Measurements from ENCODE around the gene CNOT4.

The CNOT4 gene

GRCh38 chr7:135414850-135415439, 95.0 kb downstream of the CNOT4 start:
- peak; percentile 62 for TF ChIP-seq CTCF (IDR thresholded peaks at IDR 0.05; ENCODE audit: low read depth, low read length)
- peak; percentile 55 for DNase-seq (ENCODE audit: low read depth, low spot score)
- H3K4me3 ChIP-seq (ENCODE audit: low read depth, low read length), result no peak overlapping the region
- in situ Hi-C loops (cut with HindIII; ENCODE audit: low sequenced_read_pairs), result no loop called here

- no peak for TF ChIP-seq CTCF (IDR thresholded peaks at IDR 0.05; ENCODE audit: low read depth, low read length)
- in situ Hi-C loops (cut with HindIII; ENCODE audit: low sequenced_read_pairs), result no loop called here
- no peak overlapping the region for H3K4me3 ChIP-seq (ENCODE audit: low read depth, low read length)
- DNase-seq (ENCODE audit: low read depth, low spot score), result no peak
Observed at GRCh38 chr7:135414208-135414607, 95.7 kb downstream of the CNOT4 start.

DNA sequence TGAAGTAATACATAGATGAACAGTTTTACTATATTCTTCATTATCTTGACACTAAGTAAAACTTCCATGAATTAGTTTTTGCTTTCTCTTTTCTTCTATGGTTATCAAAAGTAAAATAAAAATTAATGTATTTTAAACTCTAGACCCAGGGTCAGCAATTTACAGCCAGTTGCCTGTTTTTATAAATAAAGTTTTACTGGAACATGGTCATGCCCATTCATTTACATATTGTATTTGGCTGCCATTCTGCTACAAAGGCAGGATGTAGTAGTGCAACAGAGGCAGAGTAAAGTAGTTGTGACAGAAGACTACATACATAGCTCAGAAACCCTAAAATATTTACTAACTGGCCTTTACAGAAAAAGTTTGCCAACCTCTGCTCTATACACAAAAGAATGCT, 98.8 kb downstream of the CNOT4 start:
- no peak for DNase-seq (ENCODE audit: low read depth, low spot score)
- no peak for TF ChIP-seq CTCF (IDR thresholded peaks at IDR 0.05; ENCODE audit: low read depth, low read length)

DNA sequence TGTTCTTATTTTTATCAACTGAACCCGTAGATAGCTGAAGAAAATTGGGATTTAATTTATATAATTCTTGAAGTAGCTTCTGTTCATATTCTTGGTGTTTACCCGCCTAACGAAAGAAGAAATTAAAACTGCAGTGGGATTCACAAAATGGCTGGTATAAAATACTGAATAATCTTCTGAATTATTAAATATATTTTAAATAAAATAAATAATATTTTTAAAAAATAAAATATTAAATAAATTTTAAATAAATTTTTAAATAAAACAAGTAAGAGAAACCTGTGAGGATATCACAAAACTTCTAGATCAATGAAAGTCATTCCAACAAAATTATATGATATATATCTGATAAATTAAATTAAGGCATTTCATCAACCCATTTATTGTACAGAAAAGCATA, 99.4 kb downstream of the CNOT4 start:
- in situ Hi-C loops (cut with HindIII; ENCODE audit: low sequenced_read_pairs), result no loop called here
- no peak for TF ChIP-seq CTCF (IDR thresholded peaks at IDR 0.05; ENCODE audit: low read depth, low read length)
- DNase-seq (ENCODE audit: low read depth, low spot score), result no peak
- H3K4me3 ChIP-seq (ENCODE audit: low read depth, low read length), result no peak overlapping the region

More for the DNA sequence above, 98.8 kb downstream of the CNOT4 start:
- H3K4me3 ChIP-seq (ENCODE audit: low read depth, low read length), result no peak overlapping the region
- in situ Hi-C loops (cut with HindIII; ENCODE audit: low sequenced_read_pairs), result no loop called here

GRCh38 chr7:135409845-135410542, 99.9 kb downstream of the CNOT4 start:
- TF ChIP-seq CTCF (IDR thresholded peaks at IDR 0.05; ENCODE audit: low read depth, low read length), result no peak
- DNase-seq (ENCODE audit: low read depth, low spot score), result no peak
- in situ Hi-C loops (cut with HindIII; ENCODE audit: low sequenced_read_pairs), result no loop called here
- H3K4me3 ChIP-seq (ENCODE audit: low read depth, low read length), result no peak overlapping the region

- TF ChIP-seq CTCF (IDR thresholded peaks at IDR 0.05; ENCODE audit: low read depth, low read length), result no peak
- no peak overlapping the region for H3K4me3 ChIP-seq (ENCODE audit: low read depth, low read length)
- in situ Hi-C loops (cut with HindIII; ENCODE audit: low sequenced_read_pairs), result no loop called here
- DNase-seq (ENCODE audit: low read depth, low spot score), result no peak
Observed at GRCh38 chr7:135407884-135408283, 102.0 kb downstream of the CNOT4 start.
